ENCODE data around the gene HOXA9. TPM values are rescaled to one million over a fixed set of nuclear protein-coding genes. Genes with fewer than 3 reads are reported as not detected.
A peak's percentile ranks its signal among the peaks of the same experiment; 100 is the strongest.

The HOXA9 gene
- total and polyA plus RNA-seq, 2 of the 4 experiments (the other 2 are of a cell fraction): 0.18 to 0.32 TPM

DNA sequence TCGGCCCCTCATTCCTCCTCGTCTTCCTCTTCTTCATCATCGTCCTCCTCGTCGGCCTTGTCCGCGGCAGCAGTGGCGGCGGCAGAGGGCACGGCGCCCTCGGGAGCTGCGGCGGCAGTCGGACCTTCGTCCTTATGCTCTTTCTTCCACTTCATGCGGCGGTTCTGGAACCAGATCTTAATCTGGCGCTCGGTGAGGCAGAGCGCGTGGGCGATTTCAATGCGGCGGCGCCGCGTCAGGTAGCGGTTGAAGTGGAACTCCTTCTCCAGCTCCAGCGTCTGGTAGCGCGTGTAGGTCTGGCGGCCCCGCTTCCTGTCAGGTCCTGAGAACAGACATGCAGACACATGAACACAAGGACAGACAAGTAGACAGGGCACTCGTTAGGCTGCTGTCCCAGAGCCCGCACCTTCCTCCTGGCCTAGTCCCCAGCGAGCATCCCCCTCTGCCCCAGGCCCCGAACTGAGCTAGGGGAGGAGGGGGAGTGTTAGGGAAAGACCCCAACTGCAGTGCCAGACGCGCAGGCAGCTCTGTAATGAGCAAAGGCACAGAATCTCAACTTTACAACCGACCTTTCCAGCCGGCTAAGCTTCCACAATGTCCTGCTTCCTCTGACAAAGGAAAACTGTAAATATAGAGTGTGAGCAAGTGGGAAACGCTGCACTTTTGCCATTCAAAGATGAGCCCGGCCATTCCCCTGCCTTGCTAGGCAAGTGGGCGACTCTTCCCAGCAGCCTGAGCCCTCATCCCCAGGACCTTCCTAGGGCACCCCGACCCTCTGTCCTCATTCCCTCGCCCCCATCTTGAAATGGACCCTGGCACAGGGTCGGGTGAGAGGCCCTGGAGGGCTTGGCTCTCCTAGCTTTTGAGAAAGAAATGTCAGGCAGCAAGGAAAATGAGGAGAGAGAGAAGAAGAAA, 10.2 kb downstream of the HOXA9 start:
- H4K5ac ChIP-seq (ENCODE audit: low read depth, low read length): no peak overlapping the region; the same call in 1 of the 2 replicates
- no peaks in the 10 kb centered on the region for H3K36me3 ChIP-seq (ENCODE audit: control insufficient read depth, insufficient read depth, low read length)
- WGBS, 2 experiments (ENCODE audit: extremely low coverage in 2 of 2, insufficient read length in 1 of 2): 61% methylated on average over 32 of the region's 48 CpGs; no CpG with 5 or more reads in 1 of the 2 experiments
- H2AFZ ChIP-seq (replicated peaks; ENCODE audit: low read length, poor library complexity): peak overlapping the region; percentile 38
- POLR2A ChIA-PET (ENCODE audit: unreplicated experiment): no interaction called here
- H4K8ac ChIP-seq (ENCODE audit: low read depth in 2 of 2, low read length in 2 of 2): peak overlapping the region; percentile 6 to 90; a peak in 2 of 4 replicates
- H3K56ac ChIP-seq (ENCODE audit: extremely low read depth, insufficient read depth, low read length): no peak overlapping the region
- no peaks in the 10 kb centered on the region for H3K9me3 ChIP-seq (ENCODE audit: control insufficient read depth, insufficient read depth, low read length)
- intact Hi-C loops (cut with micrococcal nuclease) (no loop called here), in situ Hi-C loops (cut with MboI; ENCODE audit: low sequenced_read_pairs) (loop anchor here (5.0 kb wide), 2 partner anchors 788 to 1303 kb away; no protein-coding TSS in a partner anchor), dilution Hi-C loops (cut with HindIII; ENCODE audit: low sequenced_read_pairs, unreplicated experiment) (no loop called here)
- no TSS peak for BruUV-seq (replicated peaks)
- 0 out of 2 replicates have a peak overlapping the region, but pooled peaks have one; percentile 3 for H3K4ac ChIP-seq (ENCODE audit: low read depth, low read length)
- peak overlapping the region; percentile 88 for H3K4me2 ChIP-seq (ENCODE audit: low read depth, low read length)
- peak overlapping the region; percentile 7; the same call in 1 of the 2 replicates for H3K23ac ChIP-seq (ENCODE audit: low read depth, low read length)
- no peak overlapping the region for H2AK5ac ChIP-seq (ENCODE audit: low read depth, low read length)
- 0 out of 4 replicates have a peak, but pooled peaks cover 0 to 10% of the 10 kb centered on the region in 2 experiments for H3K79me1 ChIP-seq (ENCODE audit: low read depth in 1 of 2, low read length in 2 of 2)
- CTCF ChIA-PET: no interaction called here
- H3K27ac ChIP-seq (ENCODE audit: insufficient read depth, low read length): peak overlapping the region; percentile 34
- no peak overlapping the region for H2AK9ac ChIP-seq (replicated peaks; ENCODE audit: low read depth, low read length, poor library complexity)
- H4K91ac ChIP-seq (ENCODE audit: insufficient read depth, low read depth, low read length): no peak overlapping the region
- DNase-seq (no peak), ATAC-seq (ENCODE audit: low read depth) (no peak)
- H3K18ac ChIP-seq (ENCODE audit: low read depth, low read length): no peak overlapping the region
- no peak overlapping the region for H2BK120ac ChIP-seq (ENCODE audit: low read depth, low read length)
- peak overlapping the region; percentile 69; the same call in 1 of the 2 replicates for H3K4me3 ChIP-seq (ENCODE audit: insufficient read depth, low read depth, low read length)
- H2BK20ac ChIP-seq (ENCODE audit: low read depth, low read length): no peak overlapping the region
- peak overlapping the region; percentile 44; the same call in 1 of the 2 replicates for H3K9ac ChIP-seq (ENCODE audit: low read depth, low read length)
- H3K27me3 ChIP-seq (ENCODE audit: control insufficient read depth, insufficient read depth, low read length): no peaks in the 10 kb centered on the region; the same call in 1 of the 2 replicates
- H4K20me1 ChIP-seq (ENCODE audit: insufficient read depth, low read length): no peaks in the 10 kb centered on the region
- H3K4me1 ChIP-seq (ENCODE audit: control insufficient read depth, insufficient read depth, low read length): peaks cover 6% of the 10 kb centered on the region; the same call in 1 of the 2 replicates
- H3K9me1 ChIP-seq (ENCODE audit: insufficient read depth, low read length): peaks cover 3% of the 10 kb centered on the region; the same call in 1 of the 2 replicates
- 0 out of 2 replicates have a peak overlapping the region, but pooled peaks have one; percentile 8 for H3K14ac ChIP-seq (replicated peaks; ENCODE audit: low read depth, low read length)
- H2BK15ac ChIP-seq (ENCODE audit: low read depth, low read length): no peak overlapping the region
- H2BK5ac ChIP-seq (ENCODE audit: low read depth, low read length, poor library complexity, severe bottlenecking): no peak overlapping the region
- no peak for TF ChIP-seq NFE2L2 (IDR thresholded peaks at IDR 0.05; ENCODE audit: low read depth, low read length)
- no peak for TF ChIP-seq MAFK (IDR thresholded peaks at IDR 0.05; ENCODE audit: low read depth, low read length)
- TF ChIP-seq RFX5 (IDR thresholded peaks at IDR 0.05; ENCODE audit: low read depth, low read length): no peak
- no peak for TF ChIP-seq CEBPB (IDR thresholded peaks at IDR 0.05; ENCODE audit: low read depth, low read length)
- TF ChIP-seq CHD1 (IDR thresholded peaks at IDR 0.05; ENCODE audit: low read depth, low read length): no peak
- no peak for TF ChIP-seq POLR2A (IDR thresholded peaks at IDR 0.05; ENCODE audit: low read depth, low read length)
- TF ChIP-seq MXI1 (IDR thresholded peaks at IDR 0.05; ENCODE audit: borderline replicate concordance, low read depth, low read length): no peak
- no peak for TF ChIP-seq ELK1 (IDR thresholded peaks at IDR 0.05; ENCODE audit: borderline replicate concordance, low read depth, low read length)
- no peak for TF ChIP-seq CTCF (conservative IDR thresholded peaks at IDR 0.05; ENCODE audit: low read depth, low read length)
- TF ChIP-seq MAZ (IDR thresholded peaks at IDR 0.05; ENCODE audit: borderline replicate concordance, low read depth, low read length): no peak
- TF ChIP-seq, protein P1, sequence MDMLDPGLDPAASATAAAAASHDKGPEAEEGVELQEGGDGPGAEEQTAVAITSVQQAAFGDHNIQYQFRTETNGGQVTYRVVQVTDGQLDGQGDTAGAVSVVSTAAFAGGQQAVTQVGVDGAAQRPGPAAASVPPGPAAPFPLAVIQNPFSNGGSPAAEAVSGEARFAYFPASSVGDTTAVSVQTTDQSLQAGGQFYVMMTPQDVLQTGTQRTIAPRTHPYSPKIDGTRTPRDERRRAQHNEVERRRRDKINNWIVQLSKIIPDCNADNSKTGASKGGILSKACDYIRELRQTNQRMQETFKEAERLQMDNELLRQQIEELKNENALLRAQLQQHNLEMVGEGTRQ (IDR thresholded peaks at IDR 0.05; ENCODE audit: low read depth, low read length): no peak
- TF ChIP-seq RAD21 (IDR thresholded peaks at IDR 0.05; ENCODE audit: low read length): no peak
- TF ChIP-seq FOS (IDR thresholded peaks at IDR 0.05; ENCODE audit: low read depth, low read length): no peak

Measured in IMR-90 (cell line).